GM12875 (cell line): ENCODE results near the gene STK17B.

Experiments used
- H3K4me3 ChIP-seq: one replicate; pipeline ENCODE4 v1.5.1; 2011; ENCODE audit warnings: low read depth, low read length, control low read depth
- CTCF ChIP-seq: IDR thresholded peaks from 2 replicates; pipeline ENCODE4 v1.5.1; 2011; ENCODE audit warnings: low read depth, mild to moderate bottlenecking, control low read depth, inconsistent platforms, low read length, moderate library complexity, borderline replicate concordance; ENCODE audit not compliant: insufficient read depth

STK17B gene

GRCh38 chr2:196119926-196120325, 51.5 kb downstream of the STK17B start:
- no peak for TF ChIP-seq CTCF
- no peak overlapping the region for H3K4me3 ChIP-seq

GRCh38 chr2:196117214-196117705, 54.1 kb downstream of the STK17B start:
- TF ChIP-seq CTCF, result no peak
- no peak overlapping the region for H3K4me3 ChIP-seq

- TF ChIP-seq CTCF, result no peak
- no peak overlapping the region for H3K4me3 ChIP-seq
Observed at GRCh38 chr2:196113061-196113974, 58.1 kb downstream of the STK17B start.

GRCh38 chr2:196112418-196113034, 58.9 kb downstream of the STK17B start:
- no peak for TF ChIP-seq CTCF
- no peak overlapping the region for H3K4me3 ChIP-seq

GRCh38 chr2:196108604-196109003, 62.8 kb downstream of the STK17B start:
- TF ChIP-seq CTCF, result no peak
- H3K4me3 ChIP-seq, result no peak overlapping the region

DNA sequence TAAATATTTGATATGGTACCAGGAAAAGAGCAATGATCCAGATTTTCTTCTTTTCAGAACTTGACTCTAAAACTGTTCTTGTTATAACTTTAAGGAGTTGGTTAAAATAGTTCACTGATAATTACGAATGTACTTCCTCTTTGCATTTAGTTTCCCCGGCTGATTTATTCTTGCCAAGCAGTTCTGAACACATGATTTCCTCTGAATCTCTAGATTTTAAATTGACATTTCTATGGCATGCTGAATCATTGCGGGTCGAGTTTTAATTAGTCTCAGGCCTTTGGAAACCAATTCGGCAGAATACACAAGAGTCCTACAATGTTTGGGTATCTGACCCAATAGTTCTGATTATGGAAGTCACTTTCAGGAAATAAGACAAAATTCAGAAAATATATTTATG, 65.4 kb downstream of the STK17B start:
- no peak overlapping the region for H3K4me3 ChIP-seq
- no peak for TF ChIP-seq CTCF

GRCh38 chr2:196104066-196104465, 67.3 kb downstream of the STK17B start:
- H3K4me3 ChIP-seq, result no peak overlapping the region
- TF ChIP-seq CTCF, result no peak
